K562 (cell line): Measurements from ENCODE around the gene HLA-F. TPM values are rescaled to one million over a fixed set of nuclear protein-coding genes. Genes with fewer than 3 reads are reported as not detected.

Source experiments
- ARID2 ChIP-seq: fragments of 450-650 bp; IDR thresholded peaks from 2 replicates; pipeline ENCODE4 v1.6.1; 2017; ENCODE audit warnings: antibody characterized with exemption, mild to moderate bottlenecking
- BCLAF1 ChIP-seq, 2 experiments: fragments of 450-650 bp in 1 of 2; IDR thresholded peaks; 2 replicates each; pipeline ENCODE4 v1.6.1; 2011 to 2017; ENCODE audit warnings: low read depth in 2 of 2, antibody characterized with exemption in 1 of 2, borderline replicate concordance in 1 of 2, low read length in 1 of 2, mild to moderate bottlenecking in 1 of 2, mixed read lengths in 1 of 2; ENCODE audit not compliant: control insufficient read depth in 1 of 2
- C11orf30 ChIP-seq: fragments of 450-650 bp; IDR thresholded peaks from 2 replicates; pipeline ENCODE4 v1.6.1; 2016; ENCODE audit warnings: low read depth, mild to moderate bottlenecking
- CC2D1A ChIP-seq: fragments of 450-650 bp; IDR thresholded peaks from 2 replicates; pipeline ENCODE4 v1.6.1; 2017; ENCODE audit warnings: mild to moderate bottlenecking
- CCNT2 ChIP-seq: IDR thresholded peaks from 2 replicates; pipeline ENCODE4 v1.6.1; 2011; ENCODE audit warnings: borderline replicate concordance, low read depth, mild to moderate bottlenecking, moderate library complexity, mixed read lengths, low read length; ENCODE audit not compliant: insufficient read length; ENCODE audit errors: extremely low read depth
- CEBPZ ChIP-seq: fragments of 150-350 bp; IDR thresholded peaks from 2 replicates; pipeline ENCODE4 v1.6.1; 2014; ENCODE audit warnings: low read depth, mild to moderate bottlenecking, low read length, borderline replicate concordance
- ETV5 ChIP-seq: sonication (generic); formaldehyde crosslinking; IDR thresholded peaks from 2 replicates; pipeline ENCODE4 v1.4.0; 2020; ENCODE audit warnings: low read depth, mild to moderate bottlenecking, missing genetic modification reagents
- FOXJ3 ChIP-seq: sonication (generic); formaldehyde crosslinking; IDR thresholded peaks from 2 replicates; pipeline ENCODE4 v1.4.0; 2020; ENCODE audit warnings: mild to moderate bottlenecking, missing genetic modification reagents
- HBP1 ChIP-seq: fragments of 450-650 bp; formaldehyde crosslinking; IDR thresholded peaks from 2 replicates; pipeline ENCODE4 v1.4.0; 2022; ENCODE audit warnings: missing genetic modification characterization
- MED1 ChIP-seq: sonication (generic); formaldehyde crosslinking; IDR thresholded peaks from 2 replicates; pipeline ENCODE4 v1.8.1; 2023; ENCODE audit warnings: missing genetic modification reagents, borderline replicate concordance
- NCOA6 ChIP-seq: fragments of 450-650 bp; IDR thresholded peaks from 2 replicates; pipeline ENCODE4 v1.6.1; 2017; ENCODE audit warnings: mild to moderate bottlenecking
- OTX1 ChIP-seq: fragments of 450-650 bp; formaldehyde crosslinking; IDR thresholded peaks from 2 replicates; pipeline ENCODE4 v1.4.0; 2022; ENCODE audit warnings: mild to moderate bottlenecking
- POLR2A ChIP-seq: fragments of 450-650 bp; conservative IDR thresholded peaks from 2 replicates; pipeline ENCODE4 v1.6.1; 2016
- SLC30A9 ChIP-seq: fragments of 250-450 bp; sonication (Bioruptor Pico); IDR thresholded peaks from 2 replicates; pipeline ENCODE4 v1.8.0; 2022; ENCODE audit warnings: mild to moderate bottlenecking, moderate library complexity
- SMAD2 ChIP-seq: fragments of 150-350 bp; IDR thresholded peaks from 2 replicates; pipeline ENCODE4 v1.6.1; 2014; ENCODE audit warnings: low read depth, mild to moderate bottlenecking, low read length
- STAG1 ChIP-seq: sonication (generic); formaldehyde crosslinking; IDR thresholded peaks from 2 replicates; pipeline ENCODE4 v1.5.0; 2020; ENCODE audit warnings: missing genetic modification reagents, borderline replicate concordance
- ZNF316 ChIP-seq: fragments of 450-650 bp; IDR thresholded peaks from 2 replicates; pipeline ENCODE4 v1.6.1; 2016
- ZNF584 ChIP-seq: fragments of 200-800 bp; sonication (Bioruptor generic); IDR thresholded peaks from 2 replicates; pipeline ENCODE4 v1.6.1; 2016; ENCODE audit warnings: low read depth, mild to moderate bottlenecking, missing genetic modification characterization, missing compliant biosample characterization
- polyA plus RNA-seq, 8 experiments: library from polyadenylated mRNA; depleted of rRNA in 4 of 8; stranded (reverse) in 5 of 8; unstranded in 3 of 8; fragments of >200 nt; fragmentation: Nextera tagmentation in 2 of 8; fragmentation: Illumina TruSeq in 1 of 8; extraction: Ambion mirVana in 2 of 8; extraction: Trizol in 1 of 8; gene quantifications; 2 replicates each; pipeline versions ENCODE4 v1.2.1 to v1.2.3, GENCODE V29; 2011 to 2014; ENCODE audit warnings: inconsistent platforms in 1 of 8, missing spikeins in 1 of 8
- total RNA-seq, 7 experiments: library from RNA; depleted of rRNA in 6 of 7; stranded (reverse); fragments of >200 nt in 6 of 7; fragmentation: Illumina TruSeq in 2 of 7; extraction: Trizol in 2 of 7; gene quantifications; 2 replicates each; pipeline versions ENCODE4 v1.2.1 to v1.2.3, GENCODE V29; 2011 to 2021; ENCODE audit warnings: low replicate concordance in 1 of 7

The HLA-F gene
- total and polyA plus RNA-seq, 9 of the 15 experiments (the other 6 are each of a cell fraction or from before 2014, with no cell fraction given): 0.40 to 0.76 (median 0.46) TPM; not detected in 6

GRCh38 chr6:29748391-29749307 lies 25.4 kb downstream of the HLA-F start (continued):
- TF ChIP-seq C11orf30 (no peak), HBP1 (CRISPR knock-in tag) (no peak), CC2D1A (no peak), SMAD2 (no peak), FOXJ3 (no peak), MED1 (CRISPR knock-in tag) (no peak), ETV5 (no peak), CCNT2 (no peak), BCLAF1 (IDR thresholded peaks at IDR 0.05; ENCODE audit: borderline replicate concordance in 1 of 2, control insufficient read depth in 1 of 2, low read depth in 2 of 2, low read length in 1 of 2) (no peak), POLR2A (peak; percentile 71), OTX1 (CRISPR knock-in tag) (peak; percentile 55; the same call in 1 of the 2 replicates), ARID2 (no peak), SLC30A9 (CRISPR knock-in tag) (no peak), NCOA6 (no peak), CEBPZ (no peak), ZNF316 (no peak), STAG1 (CRISPR knock-in tag) (no peak), ZNF584 (no peak)
